ENCODE data around the gene RMC1.

DNA sequence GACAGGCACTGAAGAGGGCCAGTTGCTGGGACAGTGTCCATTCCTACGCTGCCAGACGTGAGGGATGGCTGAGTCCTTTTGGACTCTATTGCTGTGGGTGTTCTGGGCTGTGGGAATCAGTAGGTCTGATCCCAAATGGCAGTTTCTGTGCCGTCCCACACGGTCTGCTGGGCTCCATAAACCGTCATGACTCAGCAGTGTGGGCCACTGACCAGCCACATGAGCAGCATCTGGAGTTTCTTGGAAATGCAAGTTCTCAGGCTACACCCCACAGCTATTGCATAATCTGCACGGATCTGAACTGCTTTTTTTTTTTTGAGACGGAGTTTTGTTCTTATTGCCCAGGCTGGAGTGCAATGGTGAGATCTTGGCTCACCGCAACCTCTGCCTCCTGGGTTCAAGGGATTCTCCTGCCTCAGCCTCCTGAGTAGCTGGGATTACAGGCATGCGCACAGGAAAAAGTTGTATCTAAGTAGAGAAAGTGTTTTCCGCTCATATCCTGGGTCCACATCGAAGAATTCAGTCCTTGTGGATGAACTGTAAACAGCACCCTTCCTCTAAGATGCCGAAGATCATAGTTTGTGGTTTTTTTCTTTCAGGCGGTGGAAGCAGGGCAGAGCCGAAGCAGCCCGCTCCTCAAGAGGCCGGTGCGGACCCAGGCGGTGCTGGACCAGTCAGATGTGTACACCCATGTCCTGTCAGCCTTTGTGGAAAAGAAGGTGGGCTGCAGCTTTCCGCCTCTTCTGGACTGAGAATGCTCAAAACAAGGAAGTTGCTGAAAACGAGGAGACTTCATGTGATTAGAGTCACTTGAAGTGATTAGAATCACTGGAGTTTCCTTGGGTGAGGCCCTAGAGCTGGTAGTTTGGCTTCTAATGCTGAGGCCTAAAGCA, 25.5 kb downstream of the RMC1 start:
- TF ChIP-seq CTCF (conservative IDR thresholded peaks at IDR 0.05; ENCODE audit: low read length) (no peak), EZH2phosphoT487 (IDR thresholded peaks at IDR 0.05; ENCODE audit: borderline replicate concordance, low read depth, low read length) (no peak)
